HG02678 (cell line): ENCODE data around the gene NNMT.

Experiments
- ATAC-seq: cut with Tn5 transposase; IDR thresholded peaks from one replicate; pipeline ENCODE4 v1.9.1; 2021; ENCODE audit warnings: mild to moderate bottlenecking, moderate library complexity; ENCODE audit not compliant: unreplicated experiment

The NNMT gene

DNA sequence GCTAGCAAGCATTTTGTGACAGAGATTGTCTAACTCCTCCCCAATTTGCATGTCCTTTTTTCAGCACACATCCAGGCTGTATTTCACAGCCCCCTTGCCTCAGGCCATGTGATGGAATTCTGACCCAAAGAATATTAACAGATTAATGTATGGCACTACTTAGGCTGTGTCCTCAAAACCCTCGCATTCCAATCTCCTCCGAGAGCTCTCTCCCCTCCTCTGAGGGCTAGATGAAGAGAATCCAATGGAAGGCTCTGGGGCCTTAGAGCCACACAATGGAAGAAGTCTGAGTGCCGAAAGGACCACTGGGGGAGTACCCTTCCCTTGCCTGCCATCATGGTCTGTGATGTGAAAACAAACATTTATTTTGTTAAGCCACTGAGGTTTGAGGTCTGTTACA lies 13.7 kb upstream of the NNMT start:
- ATAC-seq, result no peak

GRCh38 chr11:114283422-114283821 lies 12.8 kb upstream of the NNMT start:
- ATAC-seq, result no peak

GRCh38 chr11:114284021-114284420 lies 12.2 kb upstream of the NNMT start:
- no peak for ATAC-seq

- no peak for ATAC-seq
Measured at GRCh38 chr11:114284914-114285313, 11.3 kb upstream of the NNMT start.

- ATAC-seq, result no peak
Measured at GRCh38 chr11:114285599-114285998, 10.6 kb upstream of the NNMT start.

DNA sequence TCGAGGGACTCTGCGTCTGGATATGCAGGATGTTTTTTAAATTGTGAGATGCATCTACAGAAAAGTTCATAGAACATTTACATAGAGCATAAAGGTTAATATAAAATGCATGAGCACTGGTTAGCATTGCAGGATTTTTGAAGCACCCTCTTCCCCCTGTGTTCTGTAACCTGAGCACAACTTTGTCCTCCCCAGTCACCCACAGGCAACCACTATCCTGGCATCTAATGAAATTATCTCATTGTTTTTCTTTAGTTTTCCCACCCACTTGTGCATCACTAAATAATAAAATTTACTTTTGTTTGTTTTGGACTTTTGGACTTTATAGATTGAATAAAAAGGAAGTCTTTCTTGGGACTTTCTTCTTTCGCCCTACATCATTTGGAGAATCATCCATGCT lies 10.0 kb upstream of the NNMT start:
- ATAC-seq, result no peak

GRCh38 chr11:114287154-114287553 lies 9.0 kb upstream of the NNMT start:
- ATAC-seq, result no peak

DNA sequence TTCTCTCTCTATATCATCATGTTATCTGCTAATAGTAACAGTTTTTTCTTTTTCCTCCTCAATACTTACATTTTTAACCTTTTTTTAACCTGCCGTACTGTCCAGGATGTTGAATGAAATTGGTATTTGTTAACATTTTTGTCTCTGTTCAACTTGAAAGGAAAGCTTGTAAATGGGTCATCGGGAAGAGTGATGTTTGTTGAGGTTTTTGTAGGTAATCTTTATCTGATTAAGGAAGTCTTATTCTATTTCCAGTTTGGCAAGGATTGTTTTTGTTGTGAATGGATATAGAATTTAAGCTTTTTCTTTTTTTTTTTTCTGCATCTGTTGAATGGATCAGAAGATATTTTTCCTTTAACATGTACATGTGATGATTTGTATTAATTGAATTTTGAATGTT lies 8.1 kb upstream of the NNMT start:
- no peak for ATAC-seq

DNA sequence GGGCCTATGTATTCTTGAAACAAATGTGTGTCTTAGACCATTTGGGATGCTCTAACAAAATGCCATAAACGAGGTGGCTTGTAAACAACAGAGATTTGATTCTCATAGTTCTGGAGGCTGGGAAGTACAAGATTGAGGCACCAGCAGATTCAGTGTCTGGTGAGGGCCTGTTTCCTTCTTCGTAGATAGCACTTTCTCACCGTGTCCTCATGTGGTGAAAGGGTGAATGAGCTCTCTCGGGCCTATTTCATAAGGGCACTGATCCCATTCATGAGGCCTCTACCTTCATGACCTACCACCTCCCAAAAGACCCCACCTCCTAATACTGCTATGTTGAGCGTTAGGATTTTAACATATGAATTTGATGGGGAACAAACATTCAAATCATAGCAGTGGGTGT lies 6.4 kb upstream of the NNMT start:
- ATAC-seq, result no peak

DNA sequence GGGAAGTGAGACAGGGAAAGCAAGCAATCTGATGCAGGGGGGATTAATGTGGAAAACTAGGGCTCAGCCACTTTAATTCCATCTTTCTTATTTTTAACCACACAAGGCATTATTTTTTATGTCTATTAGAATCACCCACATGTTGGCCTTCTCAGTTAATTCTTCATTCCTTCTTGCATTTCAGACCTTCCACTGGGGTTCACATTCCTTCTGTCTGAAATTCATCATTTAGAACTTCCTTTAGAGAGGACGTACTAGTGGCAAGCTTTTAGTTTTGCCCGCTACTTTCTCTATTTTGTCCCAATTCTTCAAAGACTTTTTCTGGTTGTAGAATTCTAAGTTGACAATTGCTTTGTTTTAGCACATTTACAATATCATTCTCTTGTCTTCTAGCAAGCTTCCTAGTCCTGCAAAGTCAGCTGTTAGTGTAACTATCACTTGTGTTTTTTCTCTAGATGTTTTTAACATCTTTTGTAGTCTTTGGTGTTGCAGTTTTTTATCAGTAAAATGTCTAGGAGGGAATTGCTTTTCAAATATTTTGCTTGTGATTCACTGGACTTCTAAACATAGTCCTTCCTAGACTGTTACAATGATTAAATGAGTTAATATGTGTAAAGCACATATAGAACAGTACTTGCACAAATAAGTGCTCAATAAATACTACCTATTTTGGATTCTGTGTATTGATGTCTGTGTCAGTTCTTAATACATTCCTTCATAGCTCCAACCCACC lies 5.5 kb upstream of the NNMT start:
- no peak for ATAC-seq

GRCh38 chr11:114291381-114291780 lies 4.8 kb upstream of the NNMT start:
- no peak for ATAC-seq

DNA sequence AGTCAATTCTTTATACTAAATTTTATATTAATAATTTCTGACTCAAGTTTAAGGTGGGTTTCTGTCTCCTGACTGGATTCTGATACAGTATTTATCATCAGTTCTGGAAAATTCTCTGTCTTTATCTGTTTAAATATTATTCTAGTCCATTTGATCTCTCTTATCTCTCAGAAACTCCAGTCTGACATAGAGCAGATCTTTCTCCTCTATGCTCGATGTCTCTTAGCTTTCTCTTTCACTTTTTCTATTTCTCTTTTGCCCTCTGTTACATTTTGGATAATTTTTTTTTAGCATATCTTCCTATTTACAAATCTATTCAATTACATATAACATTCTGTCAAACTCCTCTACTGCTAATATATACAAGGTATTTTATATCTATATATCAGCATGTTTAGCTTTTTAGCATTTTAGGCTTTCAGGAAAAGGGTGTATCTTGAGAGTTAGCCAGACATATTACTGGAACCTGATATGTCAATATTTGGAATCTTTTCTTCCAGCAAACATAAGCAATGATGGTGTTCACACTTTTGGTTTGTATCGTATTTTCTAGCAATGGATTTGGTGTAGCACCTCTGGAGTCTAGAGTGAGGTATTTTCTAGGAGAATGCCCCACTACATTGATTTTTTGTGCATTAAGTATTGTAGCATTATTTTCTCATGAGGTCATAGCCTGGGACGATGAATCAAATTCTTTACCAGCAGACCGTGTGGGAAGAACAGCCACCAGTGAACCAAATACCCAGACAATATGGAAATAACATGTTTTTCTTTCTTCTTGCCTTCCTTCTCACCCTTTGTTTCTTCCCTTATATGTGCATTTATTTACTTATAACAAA lies 4.1 kb upstream of the NNMT start:
- ATAC-seq, result no peak

- ATAC-seq, result no peak
Measured at GRCh38 chr11:114293201-114293711, 2.9 kb upstream of the NNMT start.

GRCh38 chr11:114296605-114297372 lies 590 bp downstream of the NNMT start:
- no peak for ATAC-seq

DNA sequence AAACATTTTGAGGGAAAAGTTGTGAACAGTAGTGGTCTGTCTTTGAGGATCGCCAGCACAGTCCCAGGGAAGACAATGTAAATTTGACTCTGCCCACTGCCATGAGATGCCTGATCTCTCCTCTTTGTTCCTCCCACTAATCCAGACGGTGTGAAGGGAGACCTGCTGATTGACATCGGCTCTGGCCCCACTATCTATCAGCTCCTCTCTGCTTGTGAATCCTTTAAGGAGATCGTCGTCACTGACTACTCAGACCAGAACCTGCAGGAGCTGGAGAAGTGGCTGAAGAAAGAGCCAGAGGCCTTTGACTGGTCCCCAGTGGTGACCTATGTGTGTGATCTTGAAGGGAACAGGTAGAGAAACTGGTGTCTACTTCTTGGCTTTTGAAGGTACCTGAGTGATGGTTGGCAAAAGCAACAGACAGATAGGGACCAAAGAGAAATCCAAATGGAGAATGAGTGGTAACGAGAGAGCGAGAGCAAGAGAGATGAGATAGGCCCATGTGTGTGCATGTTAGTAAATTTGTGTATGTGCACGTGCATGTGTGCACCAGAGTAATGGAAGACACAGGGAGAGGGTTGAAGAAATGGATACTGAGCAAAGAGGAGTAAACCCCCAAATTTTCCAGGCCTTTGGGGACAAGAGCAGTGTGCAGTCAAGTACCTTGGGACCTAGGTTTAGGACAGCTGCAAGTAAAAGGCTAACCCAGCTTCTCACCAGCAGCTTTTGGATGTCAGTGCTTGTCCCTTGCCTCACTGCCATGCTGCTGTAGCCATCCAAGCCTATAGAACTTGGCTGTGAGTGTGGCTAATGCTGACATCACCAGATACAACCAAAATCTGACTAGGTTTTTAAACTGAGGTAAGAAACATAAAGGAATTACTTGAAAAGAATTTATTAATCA lies 1.9 kb downstream of the NNMT start:
- ATAC-seq, result no peak

- no peak for ATAC-seq
Measured at GRCh38 chr11:114298710-114299109, 2.5 kb downstream of the NNMT start.

DNA sequence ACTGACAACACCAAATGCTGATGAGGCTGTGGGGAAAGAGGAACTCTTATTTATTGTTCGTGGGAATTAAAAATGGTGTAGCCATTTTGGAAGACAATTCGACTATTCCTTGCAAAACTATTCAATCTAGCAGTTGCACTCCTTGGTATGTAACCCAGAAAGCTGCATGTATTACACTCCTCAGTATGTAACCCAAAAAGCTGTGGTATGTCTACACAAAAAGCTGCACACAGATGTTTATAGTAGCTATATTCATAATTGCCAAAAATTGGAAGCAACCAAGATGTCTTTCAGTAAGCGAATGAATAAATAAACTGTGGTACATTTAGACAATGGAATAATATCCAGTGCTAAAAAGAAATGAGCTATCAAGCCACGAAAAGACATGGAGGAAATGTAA lies 4.9 kb downstream of the NNMT start:
- ATAC-seq, result no peak

DNA sequence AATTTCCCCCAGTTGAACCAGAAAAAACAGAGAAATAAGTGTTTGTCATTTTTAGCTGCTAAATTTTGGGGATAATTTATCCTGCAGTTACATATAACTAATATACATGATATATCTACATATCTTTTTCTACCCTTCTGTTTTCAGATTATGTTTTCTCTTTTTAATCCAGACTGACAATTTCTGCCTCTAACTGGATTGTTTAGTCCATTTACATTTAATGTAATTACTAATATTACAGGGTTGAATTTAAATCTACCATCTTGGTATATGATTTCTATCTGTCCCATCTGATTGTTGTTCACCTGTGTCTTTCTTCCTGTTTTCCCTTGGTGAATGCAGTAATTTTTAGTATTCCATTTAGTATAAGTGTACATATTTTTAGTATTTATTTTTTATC lies 5.7 kb downstream of the NNMT start:
- no peak for ATAC-seq

- ATAC-seq, result no peak
Measured at GRCh38 chr11:114302663-114303062, 6.5 kb downstream of the NNMT start.

- ATAC-seq, result no peak
Measured at GRCh38 chr11:114304065-114304464, 7.9 kb downstream of the NNMT start.
